GM19328 (cell line): ENCODE data around the gene PRXL2A.
"Not testable (repeated sequence)": the region's sequence is repeated elsewhere in the genome, so short reads cannot be mapped to it uniquely, and the experiment has no call there.

ENCODE experiments used
- ATAC-seq: cut with Tn5 transposase; IDR thresholded peaks from one replicate; pipeline ENCODE4 v1.9.1; 2021; ENCODE audit warnings: mild to moderate bottlenecking, moderate library complexity; ENCODE audit not compliant: unreplicated experiment

Gene PRXL2A

DNA sequence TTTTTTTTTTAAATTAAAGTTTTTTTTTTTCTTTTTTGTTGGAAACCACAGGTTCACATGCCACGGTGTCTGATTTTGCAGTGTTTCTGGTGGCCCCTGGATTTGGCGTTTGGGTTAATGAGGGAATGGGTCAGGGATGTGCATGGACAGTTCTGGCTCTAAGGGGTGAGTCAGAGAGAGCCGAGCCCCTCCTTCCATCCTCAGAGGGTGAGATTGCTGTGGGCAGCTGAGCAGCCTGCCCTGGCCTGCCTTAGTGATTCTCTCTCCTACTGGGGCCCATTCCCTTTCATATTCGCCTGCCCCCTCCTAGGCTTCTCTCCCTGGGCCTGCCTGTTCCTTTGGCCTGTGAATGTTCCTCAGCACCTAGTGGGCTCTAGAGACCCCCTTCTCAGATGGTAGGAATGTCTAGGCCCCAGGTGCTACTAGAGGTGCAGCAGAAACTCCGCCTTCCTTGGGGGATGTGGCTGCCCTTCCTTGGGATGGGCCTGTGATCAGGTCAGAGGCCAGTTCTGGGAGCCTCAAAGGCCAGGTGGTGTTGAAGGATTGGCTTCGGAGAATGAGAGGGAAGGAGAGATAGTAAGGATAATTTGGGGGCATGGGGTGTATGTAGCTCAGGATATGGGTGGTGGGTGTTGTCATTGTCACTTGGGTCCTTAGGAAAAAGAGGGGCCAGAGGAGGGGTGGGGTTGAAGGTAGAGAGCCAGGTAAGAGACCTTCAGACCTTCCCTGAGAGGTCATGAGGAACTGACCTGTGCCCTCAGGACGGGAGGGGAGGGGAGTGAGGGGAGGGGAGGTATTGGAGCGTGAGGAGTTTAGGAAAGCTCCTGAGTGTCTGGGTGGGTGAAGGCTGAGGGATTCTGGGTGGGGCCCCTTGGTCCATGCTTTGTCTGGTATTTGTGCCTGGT lies 65.6 kb downstream of the PRXL2A start:
- no peak for ATAC-seq

DNA sequence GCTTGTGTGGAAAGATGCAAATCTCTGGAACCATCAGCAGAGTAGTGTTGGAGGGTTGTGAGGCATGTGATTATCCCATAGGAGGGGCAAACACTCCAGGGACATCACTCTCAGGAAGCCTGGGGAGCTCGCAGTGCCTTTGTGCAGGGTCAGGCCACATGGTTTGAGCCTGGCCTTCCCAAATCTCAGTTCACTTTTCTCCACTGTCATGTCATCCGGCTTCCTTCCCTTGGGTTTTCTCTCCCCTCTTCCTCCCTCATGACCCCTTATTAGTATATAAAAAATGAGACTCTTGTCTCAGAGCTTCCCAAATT lies 66.2 kb downstream of the PRXL2A start:
- no peak for ATAC-seq

DNA sequence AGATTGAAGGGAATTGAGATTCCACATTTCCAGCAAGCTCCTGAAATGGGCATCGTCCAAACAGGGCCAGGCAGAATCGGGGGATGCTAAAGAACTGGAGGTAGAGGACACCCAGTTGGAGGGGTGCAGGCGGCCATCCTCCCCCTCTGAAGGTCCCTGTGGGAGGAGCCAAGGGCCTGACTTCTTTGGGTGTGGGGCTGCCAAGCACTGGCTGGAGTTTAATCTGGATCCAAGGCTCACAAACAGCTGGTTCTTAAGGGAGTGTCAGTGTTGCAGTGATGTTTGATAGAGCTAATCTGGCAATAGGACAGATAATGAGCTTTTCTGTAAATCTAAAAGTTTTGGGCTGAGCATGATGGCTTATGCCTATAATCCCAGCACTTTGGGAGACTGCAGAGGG lies 66.6 kb downstream of the PRXL2A start:
- ATAC-seq: no peak

DNA sequence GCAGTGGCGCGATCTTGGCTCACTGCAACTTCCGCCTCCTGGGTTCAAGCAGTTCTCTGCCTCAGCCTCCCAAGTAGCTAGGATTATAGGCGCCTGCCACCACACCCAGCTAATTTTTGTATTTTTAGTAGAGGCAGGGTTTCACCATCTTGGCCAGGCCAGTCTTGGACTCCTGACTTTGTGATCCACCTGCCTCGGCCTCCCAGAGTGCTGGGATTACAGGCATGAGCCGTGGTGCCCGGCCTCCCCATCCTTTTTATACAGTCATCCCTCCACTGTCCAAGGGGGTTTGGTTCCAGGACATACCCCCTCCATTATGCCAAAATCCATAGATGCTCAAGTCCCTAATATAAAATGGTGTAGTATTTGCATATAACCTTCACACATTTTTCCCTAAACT lies 67.3 kb downstream of the PRXL2A start:
- not testable (repeated sequence) for ATAC-seq

DNA sequence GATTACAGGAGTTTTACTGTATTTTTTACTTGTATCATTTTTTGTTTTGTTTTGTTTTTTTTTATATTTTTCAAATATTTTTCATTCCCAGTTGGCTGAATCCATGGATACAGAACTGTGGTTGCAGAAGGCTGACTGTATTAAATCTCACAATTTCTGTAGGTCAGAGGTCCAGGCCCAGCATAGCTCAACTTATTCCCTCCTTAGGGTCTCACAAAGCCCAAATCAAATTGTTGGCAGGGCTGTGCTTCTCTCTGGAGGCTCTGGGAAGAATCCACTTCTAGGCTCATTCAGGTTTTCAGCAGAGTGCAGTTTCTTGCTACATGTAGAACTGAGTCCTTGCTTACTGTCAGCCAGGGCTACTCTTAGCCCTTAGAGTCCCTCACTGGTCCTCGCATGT lies 68.3 kb downstream of the PRXL2A start:
- no peak for ATAC-seq

DNA sequence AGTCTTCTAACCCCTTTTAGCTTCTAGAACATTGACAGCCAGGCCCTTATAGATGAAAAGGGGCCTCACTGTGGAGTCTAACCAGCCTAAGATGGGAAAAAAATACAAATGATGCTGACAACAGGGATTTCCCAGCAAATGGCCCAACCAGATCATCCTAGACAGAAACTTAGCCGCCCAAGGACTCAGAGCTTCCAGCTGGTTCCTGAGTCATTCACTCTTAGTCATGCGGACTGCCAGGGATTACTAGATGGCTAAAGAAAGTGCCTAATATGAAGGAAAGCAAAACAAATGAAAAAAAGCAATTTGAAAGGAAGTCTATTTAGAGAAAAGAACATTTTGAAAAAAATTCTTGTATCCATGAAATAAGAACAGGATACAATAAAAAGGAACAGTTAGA lies 69.5 kb downstream of the PRXL2A start:
- ATAC-seq: no peak

DNA sequence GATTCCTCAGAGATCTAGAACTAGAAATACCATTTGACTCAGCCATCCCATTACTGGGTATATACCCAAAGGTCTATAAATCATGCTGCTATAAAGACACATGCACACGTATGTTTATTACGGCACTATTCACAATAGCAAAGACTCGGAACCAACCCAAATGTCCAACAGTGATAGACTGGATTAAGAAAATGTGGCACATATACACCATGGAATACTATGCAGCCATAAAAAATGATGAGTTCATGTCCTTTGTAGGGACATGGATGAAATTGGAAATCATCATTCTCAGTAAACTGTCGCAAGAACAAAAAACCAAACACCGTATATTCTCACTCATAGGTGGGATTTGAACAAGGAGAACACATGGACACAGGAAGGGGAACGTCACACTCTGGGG lies 72.0 kb downstream of the PRXL2A start:
- not testable (repeated sequence) for ATAC-seq

DNA sequence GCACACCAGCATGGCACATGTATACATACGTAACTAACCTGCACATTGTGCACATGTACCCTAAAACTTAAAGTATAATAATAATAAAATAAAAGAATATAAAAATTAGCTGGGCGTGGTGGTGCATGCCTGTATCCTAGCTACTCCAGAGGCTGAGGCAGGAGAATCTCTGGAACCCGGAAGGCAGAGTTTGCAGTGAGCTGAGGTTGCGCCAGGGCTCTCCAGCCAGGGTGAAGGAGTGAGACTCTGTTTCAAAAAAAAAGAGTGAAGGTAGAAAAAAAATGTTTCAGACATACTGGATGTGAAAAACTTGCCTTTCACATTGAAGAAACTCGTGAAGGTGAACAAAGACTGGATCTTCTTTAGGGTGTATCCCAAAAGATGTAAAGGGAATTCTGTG lies 72.5 kb downstream of the PRXL2A start:
- ATAC-seq: no peak

DNA sequence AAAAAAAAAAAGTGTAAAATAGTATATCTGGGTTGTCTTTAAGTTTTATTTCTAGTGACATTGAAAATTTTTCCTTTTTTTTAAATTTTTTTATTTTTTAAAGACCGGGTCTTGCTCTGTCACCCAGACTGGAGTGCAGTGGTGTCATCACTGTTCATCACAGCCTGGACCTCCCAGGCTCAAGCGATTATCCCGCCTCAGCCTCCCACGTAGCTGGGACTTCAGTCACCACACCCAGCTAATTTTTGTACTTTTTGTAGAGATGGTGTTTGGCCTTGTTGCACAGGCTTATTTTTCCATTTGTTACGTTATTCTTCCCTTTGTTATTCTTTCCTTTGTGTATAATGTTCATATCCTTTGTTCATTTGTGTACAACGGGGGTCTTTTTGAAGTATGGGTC lies 75.9 kb downstream of the PRXL2A start:
- no peak for ATAC-seq

DNA sequence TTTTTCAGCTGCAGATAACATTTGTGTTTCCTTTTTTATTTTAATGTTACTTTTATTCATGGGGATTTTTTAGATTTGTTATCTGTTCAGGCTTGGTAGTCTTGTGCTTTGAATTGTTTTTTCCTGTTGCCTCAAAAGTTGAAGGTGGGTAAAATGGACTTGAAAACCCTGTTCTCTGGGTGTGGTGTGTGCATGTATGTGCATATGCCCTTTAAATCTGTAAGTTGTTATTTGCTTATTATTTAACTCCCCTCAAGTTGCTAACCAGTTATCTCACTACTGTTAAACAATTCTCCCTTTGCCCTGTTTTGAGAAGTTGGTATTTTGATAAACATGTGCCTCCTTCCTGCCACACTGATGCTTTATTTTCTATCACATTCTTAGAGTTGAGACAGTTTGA lies 76.3 kb downstream of the PRXL2A start:
- no peak for ATAC-seq

DNA sequence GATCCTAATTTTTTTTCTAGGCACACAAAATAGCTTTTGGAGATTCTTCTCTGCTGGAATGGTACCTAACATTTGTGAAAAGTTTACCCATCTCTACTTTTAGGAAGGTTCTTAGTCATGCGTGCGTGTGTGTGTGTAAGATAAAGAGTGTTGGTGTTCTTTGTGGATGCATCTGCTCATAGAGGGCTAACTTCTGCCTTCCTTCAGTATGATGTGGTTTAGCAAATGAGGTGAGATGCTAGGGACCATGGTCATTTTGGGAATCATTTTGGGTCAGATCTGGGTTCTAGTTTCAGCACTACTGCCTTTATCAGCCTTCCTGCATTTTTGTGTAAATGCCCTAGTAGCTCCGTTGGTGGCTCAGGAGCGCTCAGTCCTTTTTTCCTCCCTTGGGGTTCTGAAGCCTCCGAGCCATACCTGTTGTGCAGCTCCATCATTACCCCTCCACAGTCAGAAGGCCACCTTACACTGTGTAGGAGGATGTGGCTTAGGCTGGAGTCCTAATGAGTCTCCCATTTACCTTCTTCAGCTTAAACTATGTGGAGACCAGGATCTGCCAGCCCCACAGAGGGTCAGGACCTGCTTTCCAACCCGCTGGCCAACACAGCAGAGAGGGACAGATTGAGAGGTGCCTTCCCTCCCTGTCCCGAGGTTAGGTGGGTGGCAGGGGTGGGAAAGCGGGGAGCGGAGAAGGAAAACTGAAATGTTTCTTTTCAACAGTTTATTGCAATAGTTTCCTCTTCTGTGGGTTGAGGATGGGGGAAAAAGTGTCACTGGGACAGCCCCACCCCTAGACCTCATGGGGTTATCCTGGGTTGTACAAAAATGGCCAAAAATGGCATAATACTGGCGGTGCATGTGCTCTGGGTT lies 77.0 kb downstream of the PRXL2A start:
- ATAC-seq: no peak

DNA sequence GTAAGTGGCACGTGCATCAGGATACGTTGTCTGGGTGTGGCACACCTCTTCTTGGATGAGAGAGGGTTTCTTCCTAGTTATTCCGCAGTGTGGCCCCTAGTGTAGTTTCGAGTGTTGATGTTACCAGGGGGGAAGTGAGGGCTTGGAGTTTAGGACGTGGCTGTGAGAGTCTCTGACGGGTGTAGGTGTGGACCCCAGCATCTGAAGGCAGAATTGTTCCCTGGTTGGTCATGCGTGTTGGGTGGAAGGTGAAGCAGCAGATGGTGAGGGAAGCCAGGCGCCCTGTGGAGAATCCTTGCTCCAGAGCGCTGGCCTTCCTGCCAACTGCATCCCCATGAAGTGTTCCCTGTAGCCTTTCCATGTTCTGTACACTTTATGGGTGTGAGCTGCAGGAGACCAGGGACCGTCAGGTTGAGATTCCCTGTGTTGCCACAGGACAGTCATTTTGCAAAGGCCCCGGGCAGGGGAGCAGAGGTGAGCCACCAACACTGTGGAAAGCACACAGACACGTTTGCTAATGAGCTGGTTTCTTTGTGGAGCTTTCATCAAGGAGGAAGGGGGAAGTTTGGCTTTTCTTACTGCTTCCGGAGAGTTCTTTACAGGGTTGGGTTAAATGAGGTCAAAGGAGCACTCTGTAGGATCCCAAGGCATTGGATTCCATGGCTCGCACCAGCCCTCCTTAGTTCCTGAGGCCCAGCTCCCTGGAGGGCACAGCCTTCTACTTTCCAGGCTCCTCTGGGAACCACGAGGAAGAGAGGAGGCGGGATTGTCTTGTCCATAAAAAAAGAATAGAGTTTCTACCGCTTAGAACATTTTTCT lies 77.8 kb downstream of the PRXL2A start:
- no peak for ATAC-seq
